Fibroblast of skin of right biceps (primary cell): ENCODE results near the gene CCDC171.
A peak's percentile ranks its signal among the peaks of the same experiment; 100 is the strongest.

Source experiments
- DNase-seq: peaks from one replicate; pipeline ENCODE4 v3.0.0-alpha.2; 2013

Gene CCDC171

DNA sequence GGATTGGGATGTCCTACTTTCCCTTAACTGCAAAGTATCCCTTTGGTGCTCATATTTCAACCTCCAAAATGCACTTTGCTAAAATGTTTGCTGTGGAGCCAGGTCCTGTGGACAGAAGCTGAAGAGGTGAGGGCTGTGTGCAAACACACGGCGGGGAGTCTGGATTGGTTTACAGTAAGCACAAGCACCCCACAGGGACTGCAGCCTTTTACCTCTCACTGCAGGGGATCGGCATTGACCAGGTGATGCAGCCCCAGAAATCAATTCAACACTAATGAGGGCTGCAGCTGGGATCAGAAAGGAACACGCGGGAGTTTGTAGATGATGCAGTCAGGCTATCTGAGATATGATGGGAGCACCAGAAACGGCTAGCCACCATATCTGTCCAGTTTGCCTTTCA lies 450.9 kb downstream of the CCDC171 start:
- no peak for DNase-seq

DNA sequence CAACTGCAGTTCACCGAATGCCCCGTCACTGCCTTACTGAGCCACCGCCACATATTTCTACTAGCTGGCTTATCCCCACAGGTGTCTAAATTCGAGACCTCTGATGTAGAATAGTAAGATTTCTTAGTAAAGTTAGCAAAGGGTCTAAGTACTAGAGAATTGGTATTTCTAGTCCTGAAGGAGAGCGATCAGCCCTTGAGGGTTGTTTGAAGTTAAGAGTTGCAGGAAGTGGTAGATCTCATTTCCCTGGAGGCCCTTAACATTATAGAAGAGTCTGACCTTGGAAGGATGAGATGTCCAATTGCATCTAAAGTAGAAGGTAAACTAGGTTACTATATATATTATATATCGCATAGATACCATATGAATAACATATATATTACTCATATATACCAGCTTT lies 451.8 kb downstream of the CCDC171 start:
- no peak for DNase-seq

DNA sequence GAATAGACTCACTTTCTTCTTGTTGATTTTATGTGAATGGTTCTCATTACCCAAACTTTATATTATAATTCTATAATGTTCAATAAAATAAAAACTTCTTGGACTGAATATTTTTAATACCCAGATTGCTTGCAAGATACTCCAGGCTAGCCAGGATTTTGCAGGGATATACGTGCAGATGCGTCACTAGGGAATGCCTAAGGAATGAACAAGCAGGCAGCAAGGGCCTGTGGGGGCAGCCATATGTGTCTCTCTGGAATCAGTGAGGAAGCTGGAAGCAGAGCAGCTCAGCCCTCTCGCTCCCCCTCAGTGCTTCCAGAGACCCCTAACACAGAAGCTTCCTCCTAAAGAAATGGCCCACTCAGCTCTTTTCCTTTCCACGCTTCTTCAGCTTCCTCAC lies 457.4 kb downstream of the CCDC171 start:
- peak; percentile 74 for DNase-seq

GRCh38 chr9:16012621-16013020 lies 459.8 kb downstream of the CCDC171 start:
- peak; percentile 64 for DNase-seq

- DNase-seq = no peak
Observed at GRCh38 chr9:16013366-16013765, 460.5 kb downstream of the CCDC171 start.

- no peak for DNase-seq
Observed at GRCh38 chr9:16013826-16014225, 461.0 kb downstream of the CCDC171 start.

DNA sequence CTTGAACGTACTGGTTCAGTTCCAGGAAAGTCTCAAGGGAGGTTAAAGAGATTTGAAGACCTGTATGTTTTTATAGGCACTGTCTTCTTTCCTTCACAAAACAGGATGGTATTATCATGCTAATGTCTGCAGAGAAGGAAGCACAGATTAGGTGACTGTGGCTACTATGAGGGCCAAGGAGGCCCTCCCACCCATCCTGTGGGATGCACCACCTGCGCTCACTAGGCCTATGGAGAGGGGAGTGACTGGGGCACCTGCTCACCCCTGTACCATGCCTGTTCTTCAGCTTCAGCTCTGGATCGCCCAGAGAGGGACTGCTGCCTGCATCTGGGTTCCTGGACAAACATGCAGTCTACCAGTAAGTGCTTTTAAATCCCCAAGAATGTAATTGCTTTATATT lies 469.4 kb downstream of the CCDC171 start:
- DNase-seq = no peak

DNA sequence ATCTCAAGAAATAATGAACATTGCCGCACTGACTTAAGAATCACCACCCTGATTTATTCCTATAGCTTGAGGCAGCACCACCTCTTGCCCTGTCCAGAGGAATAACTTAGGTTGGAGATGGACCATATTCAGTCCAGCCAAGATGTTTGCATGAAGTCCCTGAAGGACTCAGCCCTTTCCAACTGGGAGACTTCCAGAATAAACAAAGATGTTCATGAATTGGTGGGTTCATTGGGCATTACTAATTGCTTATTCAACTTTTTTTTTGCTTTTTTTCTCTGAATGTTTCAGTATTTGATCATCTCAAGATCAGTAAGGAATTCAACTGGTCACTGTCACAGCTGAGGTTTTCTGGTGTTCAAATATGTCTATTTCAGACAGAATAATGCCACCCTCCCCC lies 470.6 kb downstream of the CCDC171 start:
- DNase-seq = peak; percentile 85
